Activated naive CD4-positive, alpha-beta T cell treated with anti-CD3 and anti-CD28 coated beads, Interleukin-2, amount 10 ng/mL, durations not matched to agents 7 days and 5 days (primary cell): ENCODE data around the gene ITGA1.
"Not testable (repeated sequence)": the region's sequence is repeated elsewhere in the genome, so short reads cannot be mapped to it uniquely, and the experiment has no call there.

Experiments used
- CTCF ChIA-PET: fragments of 350-600 bp; sonication (Branson Sonifier 250); formaldehyde crosslinking; loops from one replicate; lab custom pipeline; 2021; ENCODE audit warnings: antibody characterized with exemption; lab: Charles Lee
- DNase-seq: peaks from one replicate; pipeline ENCODE4 v3.0.0-alpha.2; 2020
- H3K27ac Mint-ChIP-seq: one replicate; pipeline ENCODE4 v1.8.0; 2021; ENCODE audit warnings: mild to moderate bottlenecking, moderate library complexity, mixed read lengths
- H3K27me3 Mint-ChIP-seq: one replicate; pipeline ENCODE4 v1.8.0; 2021; ENCODE audit warnings: mild to moderate bottlenecking, mixed read lengths
- H3K36me3 Mint-ChIP-seq: one replicate; pipeline ENCODE4 v1.8.0; 2021; ENCODE audit warnings: mixed read lengths
- H3K4me1 Mint-ChIP-seq: one replicate; pipeline ENCODE4 v1.8.0; 2021; ENCODE audit warnings: mixed read lengths
- H3K4me3 Mint-ChIP-seq: one replicate; pipeline ENCODE4 v1.8.0; 2021; ENCODE audit warnings: mild to moderate bottlenecking, moderate library complexity, mixed read lengths
- H3K9me3 Mint-ChIP-seq: one replicate; pipeline ENCODE4 v1.8.0; 2021; ENCODE audit warnings: mixed read lengths

ITGA1 gene

DNA sequence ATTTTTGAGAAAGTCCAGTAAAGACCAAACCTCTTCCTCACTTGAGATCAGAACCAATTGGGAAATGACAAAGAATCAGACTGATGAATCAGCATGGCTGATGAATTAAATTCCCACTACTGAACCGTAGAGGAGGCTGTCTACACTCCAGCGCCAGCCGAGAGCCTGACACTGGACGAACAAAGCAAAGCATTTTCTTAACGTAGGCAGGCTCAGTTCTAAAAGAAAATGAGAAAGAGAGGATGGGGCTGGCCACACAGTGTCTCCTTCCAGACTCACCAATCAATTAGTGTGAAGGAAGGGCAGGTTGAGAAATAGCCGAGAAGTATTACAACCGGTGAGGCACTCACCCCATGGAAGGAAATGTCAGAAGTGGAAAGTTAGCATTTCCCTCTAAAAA, 49.4 kb downstream of the ITGA1 start:
- H3K36me3 Mint-ChIP-seq: no peaks in the 10 kb centered on the region
- no peak for DNase-seq
- H3K9me3 Mint-ChIP-seq: no peaks in the 10 kb centered on the region
- H3K4me1 Mint-ChIP-seq: no peaks in the 10 kb centered on the region
- CTCF ChIA-PET: no interaction called here
- H3K27ac Mint-ChIP-seq: no peak overlapping the region
- no peak overlapping the region for H3K4me3 Mint-ChIP-seq
- peaks cover 4% of the 10 kb centered on the region for H3K27me3 Mint-ChIP-seq

DNA sequence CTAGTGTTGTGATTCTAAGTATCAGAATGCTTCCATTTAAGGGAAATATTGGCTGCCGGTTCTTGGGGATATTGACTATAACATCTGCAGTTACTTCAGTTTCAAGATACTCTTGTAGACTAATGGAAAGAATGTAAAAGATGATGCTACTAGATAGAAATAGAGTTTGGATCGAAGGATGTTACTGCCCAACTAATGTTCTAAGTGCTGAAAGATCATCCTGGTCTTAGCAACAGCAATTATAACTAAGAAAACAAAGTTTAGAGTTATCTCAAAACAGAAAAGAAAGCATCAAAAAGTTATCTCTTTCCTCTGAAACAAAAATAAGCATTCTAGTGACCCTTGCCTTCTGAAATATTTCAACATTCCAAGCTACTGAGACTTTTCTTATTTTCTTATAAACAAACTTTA, 49.9 kb downstream of the ITGA1 start:
- H3K9me3 Mint-ChIP-seq: no peaks in the 10 kb centered on the region
- CTCF ChIA-PET: no interaction called here

DNA sequence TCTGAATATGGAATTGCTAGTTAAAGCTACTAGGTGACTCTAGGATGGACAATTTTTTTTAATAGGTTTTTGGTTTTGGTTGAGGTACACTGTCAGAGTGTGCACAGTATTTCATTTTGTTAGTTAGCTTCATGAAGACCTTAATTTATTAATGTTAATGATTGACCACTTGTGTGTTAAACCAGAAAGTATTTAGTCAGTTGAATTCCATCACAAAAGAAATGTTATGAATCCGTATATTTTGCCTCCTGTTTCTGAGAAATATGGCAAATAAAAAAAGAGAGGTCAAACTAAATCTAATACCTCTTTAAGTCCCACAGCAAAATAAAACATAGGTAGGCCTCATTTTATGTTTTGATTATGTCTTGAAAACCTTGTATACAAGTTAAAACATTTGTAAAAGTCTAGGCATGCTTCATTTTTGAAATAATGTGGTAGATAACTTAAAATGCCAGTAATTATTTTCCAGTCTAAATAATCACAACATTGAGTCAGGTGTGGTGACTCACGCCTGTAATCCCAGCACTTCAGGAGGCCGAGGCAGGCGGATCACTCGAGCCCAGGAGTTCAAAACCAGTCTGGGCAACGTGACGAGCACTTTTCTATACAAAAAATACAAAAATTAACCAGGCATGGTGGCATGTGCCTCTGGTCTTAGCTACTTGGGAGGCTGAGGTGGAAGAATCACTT, 50.8 kb downstream of the ITGA1 start:
- Mint-ChIP-seq H3K4me3 (no peak overlapping the region), H3K27me3 (peaks cover 4% of the 10 kb centered on the region), H3K27ac (no peak overlapping the region), H3K4me1 (no peaks in the 10 kb centered on the region), H3K9me3 (no peaks in the 10 kb centered on the region), H3K36me3 (no peaks in the 10 kb centered on the region)
- DNase-seq: no peak
- CTCF ChIA-PET: no interaction called here

More for the DNA sequence above, 49.9 kb downstream of the ITGA1 start:
- DNase-seq: no peak
- Mint-ChIP-seq H3K36me3 (no peaks in the 10 kb centered on the region), H3K27ac (no peak overlapping the region), H3K4me1 (no peaks in the 10 kb centered on the region), H3K27me3 (peaks cover 4% of the 10 kb centered on the region), H3K4me3 (no peak overlapping the region)

DNA sequence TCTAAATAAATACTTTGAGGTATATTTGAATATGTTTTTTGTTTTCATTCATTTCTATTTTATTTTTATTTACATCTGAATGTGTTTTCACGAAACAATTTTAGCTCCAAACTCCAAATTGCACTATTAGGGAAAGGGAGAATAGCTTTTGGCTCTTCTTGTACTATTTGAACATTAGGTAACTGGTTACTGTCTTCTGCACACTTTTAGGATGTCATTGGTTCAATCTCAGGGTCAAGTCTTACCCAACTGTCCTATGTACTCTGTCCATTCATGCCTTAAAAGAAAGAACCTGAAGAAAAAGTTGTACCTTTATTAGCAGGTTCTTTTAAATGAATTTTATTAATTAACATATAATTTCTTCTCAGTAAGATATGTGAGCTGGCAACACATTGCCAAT, 51.6 kb downstream of the ITGA1 start:
- H3K4me1 Mint-ChIP-seq: no peaks in the 10 kb centered on the region
- no peaks in the 10 kb centered on the region for H3K36me3 Mint-ChIP-seq
- no peak for DNase-seq
- H3K9me3 Mint-ChIP-seq: no peaks in the 10 kb centered on the region
- CTCF ChIA-PET: no interaction called here
- no peak overlapping the region for H3K4me3 Mint-ChIP-seq
- peaks cover 4% of the 10 kb centered on the region for H3K27me3 Mint-ChIP-seq
- no peak overlapping the region for H3K27ac Mint-ChIP-seq

DNA sequence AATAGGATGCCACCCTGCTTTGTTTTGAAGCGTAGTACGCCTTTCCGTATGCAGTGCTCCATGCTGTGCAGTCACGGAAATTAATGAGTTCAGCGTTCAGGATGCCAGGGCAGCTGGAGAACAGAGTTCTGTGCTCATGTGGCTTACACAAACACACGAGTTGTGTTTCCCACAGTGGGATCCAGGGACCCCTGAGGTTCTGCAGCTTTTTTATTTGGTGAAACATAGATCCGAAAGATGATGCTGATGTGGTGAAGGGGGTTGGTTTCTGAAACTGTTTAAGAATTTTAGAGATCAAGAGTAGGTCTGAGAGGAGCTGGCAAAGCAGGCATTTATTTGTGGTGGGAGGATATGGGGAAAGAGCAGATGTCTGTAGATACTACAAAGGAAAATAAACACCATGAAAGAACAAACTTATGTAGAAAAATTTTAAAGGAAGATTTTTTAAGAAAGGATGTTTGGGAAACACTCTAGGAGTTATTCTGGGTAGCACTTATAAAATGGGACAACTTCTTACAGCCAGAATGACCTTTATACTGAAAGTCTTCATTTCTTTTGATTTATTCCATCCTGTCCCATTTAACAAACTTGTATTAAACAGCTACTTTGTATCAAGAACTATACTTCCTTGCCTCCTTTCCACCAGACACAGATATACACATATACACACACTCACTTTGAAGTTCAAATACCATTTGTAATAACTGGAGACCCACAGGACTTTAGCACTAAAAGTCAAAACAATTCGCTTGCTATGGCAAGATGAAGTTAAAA, 52.7 kb downstream of the ITGA1 start:
- Mint-ChIP-seq H3K9me3 (no peaks in the 10 kb centered on the region), H3K27ac (no peak overlapping the region), H3K4me1 (peaks cover 3% of the 10 kb centered on the region), H3K4me3 (no peak overlapping the region), H3K36me3 (no peaks in the 10 kb centered on the region), H3K27me3 (no peaks in the 10 kb centered on the region)
- CTCF ChIA-PET: interaction anchor here (0.6 kb wide), 1 partner anchor 1068 kb away, joined by 3 read pairs; no protein-coding TSS in a partner anchor
- no peak for DNase-seq

DNA sequence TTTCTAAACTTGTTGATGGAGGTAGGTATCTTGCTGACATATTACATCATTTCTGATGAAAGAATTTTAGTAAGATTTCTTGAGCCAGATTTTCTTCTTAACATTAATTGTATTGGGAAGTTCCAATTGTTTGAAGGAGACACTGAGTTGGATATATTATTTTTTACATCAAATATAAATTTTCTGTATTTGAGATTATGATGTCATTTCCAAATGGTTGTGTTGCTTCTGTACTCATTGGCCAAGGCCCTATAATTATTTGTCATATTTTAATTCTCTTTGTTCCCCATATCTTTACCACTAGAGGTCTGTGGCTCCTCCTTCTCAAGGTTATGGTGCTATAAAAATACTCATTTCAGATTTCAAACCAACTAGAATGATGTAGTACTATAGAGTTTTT, 53.4 kb downstream of the ITGA1 start:
- Mint-ChIP-seq H3K27ac (no peak overlapping the region), H3K36me3 (no peaks in the 10 kb centered on the region), H3K4me1 (peaks cover 4% of the 10 kb centered on the region), H3K9me3 (no peaks in the 10 kb centered on the region), H3K4me3 (no peak overlapping the region), H3K27me3 (no peaks in the 10 kb centered on the region)
- CTCF ChIA-PET: interaction anchor here (1.0 kb wide), 1 partner anchor 148 kb away, joined by 3 read pairs; no protein-coding TSS in a partner anchor
- no peak for DNase-seq

DNA sequence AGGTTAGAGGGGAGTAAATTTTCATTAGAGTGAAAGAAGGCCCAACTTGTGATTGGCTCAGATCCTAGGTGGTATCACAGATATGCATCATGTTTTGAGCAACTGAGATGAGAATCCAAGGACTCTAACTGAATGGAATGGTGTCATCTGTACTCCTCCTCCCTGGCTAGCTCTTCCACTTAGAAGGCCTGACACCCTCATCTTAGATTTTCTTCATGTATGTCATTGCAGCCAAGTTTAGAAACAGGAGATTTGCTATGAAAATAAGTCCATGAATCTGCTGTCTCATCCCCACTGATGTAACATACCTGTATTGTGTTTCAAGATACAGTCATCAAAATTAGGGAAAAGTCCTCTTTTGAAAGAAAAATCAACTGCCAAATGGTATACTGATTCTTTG, 54.4 kb downstream of the ITGA1 start:
- DNase-seq: no peak
- H3K27ac Mint-ChIP-seq: no peak overlapping the region

DNA sequence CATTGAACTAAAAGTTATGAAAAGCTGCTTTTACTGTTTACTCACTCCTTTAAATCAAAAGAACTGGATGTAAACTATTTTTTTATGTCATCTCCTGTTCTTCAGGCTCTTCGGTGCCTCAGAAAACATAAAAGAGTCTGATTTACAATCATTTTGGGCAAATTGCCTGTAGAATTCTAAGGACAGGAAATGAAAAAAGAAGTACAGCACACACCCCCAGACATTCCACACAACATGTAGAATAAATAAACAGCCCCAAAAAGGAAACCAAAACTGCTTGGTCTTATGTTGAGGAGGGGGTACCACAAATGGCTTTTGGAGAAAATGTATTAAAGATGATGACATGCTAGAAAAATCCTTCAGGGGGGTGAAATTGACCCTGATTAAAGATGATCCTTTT, 57.2 kb downstream of the ITGA1 start:
- DNase-seq: no peak
- no peaks in the 10 kb centered on the region for H3K36me3 Mint-ChIP-seq
- no peaks in the 10 kb centered on the region for H3K27me3 Mint-ChIP-seq
- H3K9me3 Mint-ChIP-seq: no peaks in the 10 kb centered on the region
- peaks cover 4% of the 10 kb centered on the region for H3K4me1 Mint-ChIP-seq
- H3K4me3 Mint-ChIP-seq: no peak overlapping the region
- H3K27ac Mint-ChIP-seq: no peak overlapping the region
- CTCF ChIA-PET: no interaction called here

More for the DNA sequence above, 54.4 kb downstream of the ITGA1 start:
- peaks cover 4% of the 10 kb centered on the region for H3K4me1 Mint-ChIP-seq
- no peaks in the 10 kb centered on the region for H3K27me3 Mint-ChIP-seq
- CTCF ChIA-PET: interaction anchor here (1.0 kb wide), 1 partner anchor 149 kb away, joined by 3 read pairs; no protein-coding TSS in a partner anchor
- H3K4me3 Mint-ChIP-seq: no peak overlapping the region
- H3K9me3 Mint-ChIP-seq: no peaks in the 10 kb centered on the region
- no peaks in the 10 kb centered on the region for H3K36me3 Mint-ChIP-seq

DNA sequence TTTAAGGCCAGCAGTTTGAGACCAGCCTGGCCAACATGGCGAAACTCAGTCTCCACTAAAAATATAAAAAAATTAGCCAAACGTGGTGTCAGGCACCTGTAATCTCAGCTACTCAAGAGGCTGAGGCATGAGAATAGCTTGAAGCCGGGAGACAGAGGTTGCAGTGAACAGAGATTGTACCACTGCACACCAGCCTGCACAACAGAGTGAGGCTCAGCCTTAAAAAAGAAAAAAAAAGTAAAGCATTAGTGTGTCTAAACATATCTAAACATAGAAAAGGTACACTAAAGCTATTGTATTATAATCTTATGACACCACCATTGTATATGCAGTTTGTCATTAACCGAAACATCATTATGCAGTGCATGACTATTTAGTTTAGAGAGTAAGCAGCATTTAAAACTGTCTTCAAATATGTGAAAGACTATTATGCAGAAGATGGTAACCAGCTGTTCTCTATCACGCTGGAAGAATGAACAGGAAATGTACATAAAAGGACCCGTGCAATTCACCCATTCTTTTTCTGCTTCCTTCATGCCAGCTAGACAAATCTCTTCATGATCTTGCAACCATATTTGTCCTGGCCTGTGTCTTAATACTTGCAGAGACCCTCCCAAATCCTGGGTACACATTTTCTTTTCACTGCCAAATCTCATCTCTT, 58.6 kb downstream of the ITGA1 start:
- Mint-ChIP-seq H3K4me1 (peaks cover 4% of the 10 kb centered on the region), H3K27ac (no peak overlapping the region), H3K9me3 (no peaks in the 10 kb centered on the region), H3K36me3 (no peaks in the 10 kb centered on the region), H3K27me3 (no peaks in the 10 kb centered on the region), H3K4me3 (no peak overlapping the region)
- no peak for DNase-seq
- CTCF ChIA-PET: no interaction called here

DNA sequence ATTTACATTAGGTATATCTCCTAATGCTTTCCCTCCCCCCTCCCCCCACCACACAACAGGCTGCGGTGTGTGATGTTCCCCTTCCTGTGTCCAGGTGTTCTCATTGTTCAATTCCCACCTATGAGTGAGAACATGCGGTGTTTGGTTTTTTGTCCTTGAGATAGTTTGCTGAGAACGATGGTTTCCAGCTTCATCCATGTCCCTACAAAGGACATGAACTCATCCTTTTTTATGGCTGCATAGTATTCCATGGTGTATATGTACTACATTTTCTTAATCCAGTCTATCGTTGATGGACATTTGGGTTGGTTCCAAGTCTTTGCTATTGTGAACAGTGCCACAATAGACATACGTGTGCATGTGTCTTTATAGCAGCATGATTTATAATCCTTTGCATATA, 61.0 kb downstream of the ITGA1 start:
- DNase-seq, H3K9me3 Mint-ChIP-seq, H3K4me3 Mint-ChIP-seq, CTCF ChIA-PET, H3K27ac Mint-ChIP-seq, H3K4me1 Mint-ChIP-seq, H3K27me3 Mint-ChIP-seq, H3K36me3 Mint-ChIP-seq: not testable (repeated sequence)

DNA sequence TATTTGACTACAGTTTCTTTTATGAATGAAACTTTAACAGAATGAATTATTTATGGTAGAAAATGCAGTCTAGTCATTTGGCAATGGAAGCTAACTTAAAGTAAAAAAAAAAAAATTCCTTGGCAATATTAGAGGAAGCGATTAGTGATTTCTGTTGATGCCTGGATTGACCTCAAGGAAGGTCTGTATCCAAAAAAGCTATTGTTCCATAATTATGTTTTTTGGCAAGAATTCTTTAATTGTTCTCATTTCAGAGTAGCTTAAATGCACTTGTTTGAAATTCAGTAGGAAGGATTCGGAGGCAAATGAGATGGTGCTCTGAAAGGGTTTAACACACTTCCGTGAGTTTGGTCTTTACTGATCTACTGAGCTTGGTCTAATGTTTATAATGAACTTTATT, 61.8 kb downstream of the ITGA1 start:
- Mint-ChIP-seq H3K36me3 (no peaks in the 10 kb centered on the region), H3K4me3 (no peak overlapping the region), H3K4me1 (peaks cover 7% of the 10 kb centered on the region), H3K9me3 (no peaks in the 10 kb centered on the region), H3K27ac (no peak overlapping the region), H3K27me3 (no peaks in the 10 kb centered on the region)
- CTCF ChIA-PET: no interaction called here
- no peak for DNase-seq

DNA sequence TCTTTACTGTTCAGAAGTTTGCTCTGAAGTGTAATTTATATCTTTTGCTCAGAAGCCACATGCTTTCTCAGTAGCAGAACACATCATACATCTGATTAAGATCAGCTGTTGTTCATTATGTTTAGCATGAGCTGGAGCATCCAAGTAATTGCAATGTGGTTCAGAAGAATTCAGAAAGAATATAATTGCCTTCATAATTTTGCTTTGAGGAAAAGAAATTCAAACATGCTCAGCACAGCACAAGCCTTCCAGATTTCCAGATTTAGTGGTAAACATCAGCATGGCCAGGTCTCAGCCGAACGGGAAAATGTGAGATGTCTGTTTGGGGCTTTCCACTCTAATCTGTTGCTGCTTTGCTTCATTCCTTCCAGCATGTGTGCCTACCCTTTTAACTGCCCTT, 65.9 kb downstream of the ITGA1 start:
- CTCF ChIA-PET: no interaction called here
- H3K9me3 Mint-ChIP-seq: no peaks in the 10 kb centered on the region
- H3K4me1 Mint-ChIP-seq: peaks cover 3% of the 10 kb centered on the region
- no peak overlapping the region for H3K27ac Mint-ChIP-seq
- DNase-seq: no peak
- no peaks in the 10 kb centered on the region for H3K36me3 Mint-ChIP-seq
- H3K4me3 Mint-ChIP-seq: no peak overlapping the region
- no peaks in the 10 kb centered on the region for H3K27me3 Mint-ChIP-seq

DNA sequence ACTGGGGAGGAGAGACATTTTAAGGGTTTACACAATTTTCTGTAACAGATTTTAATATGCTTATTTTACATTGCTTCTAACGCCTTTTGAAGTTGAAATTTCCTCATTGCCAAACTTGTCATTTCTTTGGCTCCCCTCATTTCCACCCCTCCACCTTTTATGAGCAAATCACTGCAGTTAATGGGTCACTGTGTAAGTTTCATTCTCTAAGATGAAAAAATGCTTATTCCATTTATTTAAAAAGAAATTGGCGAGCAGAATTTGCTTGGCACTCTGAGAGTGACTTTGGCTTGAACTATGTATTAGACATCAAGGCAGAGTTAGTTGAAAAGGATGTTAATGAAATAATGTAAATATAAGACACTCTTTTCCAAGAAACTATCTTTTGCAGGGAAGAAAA, 66.6 kb downstream of the ITGA1 start:
- H3K9me3 Mint-ChIP-seq: no peaks in the 10 kb centered on the region
- DNase-seq: no peak
- H3K36me3 Mint-ChIP-seq: no peaks in the 10 kb centered on the region
- H3K27me3 Mint-ChIP-seq: no peaks in the 10 kb centered on the region
- peaks cover 3% of the 10 kb centered on the region for H3K4me1 Mint-ChIP-seq
- H3K4me3 Mint-ChIP-seq: no peak overlapping the region
- H3K27ac Mint-ChIP-seq: no peak overlapping the region
- CTCF ChIA-PET: no interaction called here

DNA sequence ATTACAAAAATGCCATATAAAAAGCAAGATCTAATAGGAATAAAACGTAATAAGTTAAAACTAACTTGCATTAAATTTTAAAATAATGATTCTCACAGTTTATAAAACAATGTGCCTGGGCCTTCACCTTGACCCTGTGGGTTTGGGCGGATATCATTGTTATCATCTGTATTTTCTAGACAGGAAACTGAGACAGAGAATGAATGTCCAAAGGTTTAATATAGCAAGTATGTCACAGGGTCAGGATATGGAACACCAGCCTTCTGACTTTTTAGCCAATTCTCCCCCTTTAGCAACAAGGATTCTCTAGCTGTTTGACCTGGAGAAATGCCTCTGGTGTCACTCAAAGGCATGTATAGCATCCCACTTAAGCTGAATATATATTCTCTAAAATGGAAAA, 67.2 kb downstream of the ITGA1 start:
- no peak for DNase-seq
- H3K4me1 Mint-ChIP-seq: peaks cover 3% of the 10 kb centered on the region
- CTCF ChIA-PET: no interaction called here

More for the DNA sequence above, 67.2 kb downstream of the ITGA1 start:
- H3K27ac Mint-ChIP-seq: no peak overlapping the region
- H3K36me3 Mint-ChIP-seq: no peaks in the 10 kb centered on the region
- H3K9me3 Mint-ChIP-seq: no peaks in the 10 kb centered on the region
- no peak overlapping the region for H3K4me3 Mint-ChIP-seq
- H3K27me3 Mint-ChIP-seq: no peaks in the 10 kb centered on the region
